Adrenal gland (tissue), 5 donors: Measurements from ENCODE around the gene SMURF2.

ENCODE experiments used
- POLR2A ChIP-seq, 2 donors: fragments of 450-650 bp; IDR thresholded peaks; one replicate each; pipeline ENCODE4 v1.6.1; 2017; ENCODE audit warnings: antibody characterized with exemption in 2 of 2, mild to moderate bottlenecking in 2 of 2, moderate library complexity in 1 of 2
- TF ChIP-seq, protein P1 (sequence below), 6 experiments: fragments of 450-650 bp in 4 of 6; fragments of 200-600 bp in 2 of 6; sonication (generic) in 1 of 6; IDR thresholded peaks; 1 replicate in 5 of 6; 2 replicates in 1 of 6; pipeline versions ENCODE4 v1.5.1 to v1.8.0; 2016 to 2021; ENCODE audit warnings: antibody characterized with exemption in 6 of 6, mild to moderate bottlenecking in 2 of 6, moderate library complexity in 1 of 6
- donor health status: DM: no; HTN: no; CAD: no.

DNA sequence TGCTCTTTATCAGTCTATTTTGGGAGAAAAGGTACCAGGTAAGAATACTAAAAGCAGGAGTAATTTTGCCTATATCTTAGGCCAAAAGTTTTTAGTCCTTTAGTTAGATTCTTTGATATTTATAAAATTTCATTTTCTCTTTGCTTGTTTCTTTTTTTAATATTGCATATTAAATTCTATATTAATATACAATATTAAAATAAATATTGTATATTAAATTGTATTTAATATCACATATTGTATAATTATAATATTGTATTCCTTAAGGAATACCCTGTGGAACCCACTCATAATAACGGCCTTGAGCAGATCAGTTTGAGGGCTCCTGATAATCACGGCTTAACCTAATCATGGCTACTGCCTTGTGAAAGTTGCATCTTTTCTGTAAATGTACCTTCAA lies 153.4 kb downstream of the SMURF2 start:
- no peak for TF ChIP-seq POLR2A (IDR thresholded peaks at IDR 0.05)
- TF ChIP-seq, protein P1, sequence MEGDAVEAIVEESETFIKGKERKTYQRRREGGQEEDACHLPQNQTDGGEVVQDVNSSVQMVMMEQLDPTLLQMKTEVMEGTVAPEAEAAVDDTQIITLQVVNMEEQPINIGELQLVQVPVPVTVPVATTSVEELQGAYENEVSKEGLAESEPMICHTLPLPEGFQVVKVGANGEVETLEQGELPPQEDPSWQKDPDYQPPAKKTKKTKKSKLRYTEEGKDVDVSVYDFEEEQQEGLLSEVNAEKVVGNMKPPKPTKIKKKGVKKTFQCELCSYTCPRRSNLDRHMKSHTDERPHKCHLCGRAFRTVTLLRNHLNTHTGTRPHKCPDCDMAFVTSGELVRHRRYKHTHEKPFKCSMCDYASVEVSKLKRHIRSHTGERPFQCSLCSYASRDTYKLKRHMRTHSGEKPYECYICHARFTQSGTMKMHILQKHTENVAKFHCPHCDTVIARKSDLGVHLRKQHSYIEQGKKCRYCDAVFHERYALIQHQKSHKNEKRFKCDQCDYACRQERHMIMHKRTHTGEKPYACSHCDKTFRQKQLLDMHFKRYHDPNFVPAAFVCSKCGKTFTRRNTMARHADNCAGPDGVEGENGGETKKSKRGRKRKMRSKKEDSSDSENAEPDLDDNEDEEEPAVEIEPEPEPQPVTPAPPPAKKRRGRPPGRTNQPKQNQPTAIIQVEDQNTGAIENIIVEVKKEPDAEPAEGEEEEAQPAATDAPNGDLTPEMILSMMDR (IDR thresholded peaks at IDR 0.05): no peak
